ENCODE data around the gene TSPAN14.
A peak's percentile ranks its signal among the peaks of the same experiment; 100 is the strongest.

TSPAN14 gene

GRCh38 chr10:80466724-80467326, 12.7 kb downstream of the TSPAN14 start:
- Mint-ChIP-seq H3K36me3 (ENCODE audit: low read depth) (peaks cover 13% of the 10 kb centered on the region), H3K4me1 (peaks cover 94% of the 10 kb centered on the region), H3K27ac (peak overlapping the region; percentile 94), H3K27me3 (ENCODE audit: low read depth, poor library complexity) (no peaks in the 10 kb centered on the region), H3K9me3 (no peaks in the 10 kb centered on the region), H3K4me3 (no peak overlapping the region)
- no peak for TF ChIP-seq CTCF (IDR thresholded peaks at IDR 0.05)
- no peak for DNase-seq

GRCh38 chr10:80468002-80468401, 13.9 kb downstream of the TSPAN14 start:
- no peaks in the 10 kb centered on the region for H3K27me3 Mint-ChIP-seq (ENCODE audit: low read depth, poor library complexity)
- no peaks in the 10 kb centered on the region for H3K9me3 Mint-ChIP-seq
- H3K4me1 Mint-ChIP-seq = peaks cover 94% of the 10 kb centered on the region
- TF ChIP-seq CTCF (IDR thresholded peaks at IDR 0.05) = no peak
- peak overlapping the region; percentile 54 for H3K4me3 Mint-ChIP-seq
- peak; percentile 56 for DNase-seq
- peak overlapping the region; percentile 96 for H3K27ac Mint-ChIP-seq
- H3K36me3 Mint-ChIP-seq (ENCODE audit: low read depth) = peaks cover 18% of the 10 kb centered on the region

- no peak for TF ChIP-seq CTCF (IDR thresholded peaks at IDR 0.05)
- Mint-ChIP-seq H3K9me3 (no peaks in the 10 kb centered on the region), H3K27ac (peak overlapping the region; percentile 97), H3K36me3 (ENCODE audit: low read depth) (peaks cover 18% of the 10 kb centered on the region), H3K4me1 (peaks cover 94% of the 10 kb centered on the region), H3K4me3 (peak overlapping the region; percentile 60), H3K27me3 (ENCODE audit: low read depth, poor library complexity) (no peaks in the 10 kb centered on the region)
- DNase-seq = no peak
Measured at GRCh38 chr10:80468806-80469421, 14.8 kb downstream of the TSPAN14 start.

GRCh38 chr10:80470266-80470665, 16.2 kb downstream of the TSPAN14 start:
- no peak for DNase-seq
- no peak overlapping the region for H3K4me3 Mint-ChIP-seq
- H3K9me3 Mint-ChIP-seq = peaks cover 3% of the 10 kb centered on the region
- no peaks in the 10 kb centered on the region for H3K27me3 Mint-ChIP-seq (ENCODE audit: low read depth, poor library complexity)
- H3K36me3 Mint-ChIP-seq (ENCODE audit: low read depth) = peaks cover 26% of the 10 kb centered on the region
- H3K27ac Mint-ChIP-seq = no peak overlapping the region
- no peak for TF ChIP-seq CTCF (IDR thresholded peaks at IDR 0.05)
- H3K4me1 Mint-ChIP-seq = peaks cover 92% of the 10 kb centered on the region

- Mint-ChIP-seq H3K36me3 (ENCODE audit: low read depth) (peaks cover 30% of the 10 kb centered on the region), H3K27ac (peak overlapping the region; percentile 90), H3K4me3 (no peak overlapping the region), H3K27me3 (ENCODE audit: low read depth, poor library complexity) (no peaks in the 10 kb centered on the region), H3K4me1 (peaks cover 84% of the 10 kb centered on the region), H3K9me3 (peaks cover 6% of the 10 kb centered on the region)
- no peak for TF ChIP-seq CTCF (IDR thresholded peaks at IDR 0.05)
- DNase-seq = no peak
Measured at GRCh38 chr10:80471001-80471400, 16.9 kb downstream of the TSPAN14 start.

- peaks cover 33% of the 10 kb centered on the region for H3K36me3 Mint-ChIP-seq (ENCODE audit: low read depth)
- H3K4me3 Mint-ChIP-seq = no peak overlapping the region
- TF ChIP-seq CTCF (IDR thresholded peaks at IDR 0.05) = no peak
- no peaks in the 10 kb centered on the region for H3K27me3 Mint-ChIP-seq (ENCODE audit: low read depth, poor library complexity)
- H3K4me1 Mint-ChIP-seq = peaks cover 77% of the 10 kb centered on the region
- no peak for DNase-seq
- H3K9me3 Mint-ChIP-seq = peaks cover 6% of the 10 kb centered on the region
- peak overlapping the region; percentile 64 for H3K27ac Mint-ChIP-seq
Measured at GRCh38 chr10:80471715-80472233, 17.7 kb downstream of the TSPAN14 start.

Measured in nephron progenitor cell (in vitro differentiated cells).